ENCODE data around the gene PPP4R4. TPM values are rescaled to one million over a fixed set of nuclear protein-coding genes. Genes with fewer than 3 reads are reported as not detected.
"Not testable (repeated sequence)": the region's sequence is repeated elsewhere in the genome, so short reads cannot be mapped to it uniquely, and the experiment has no call there.

The PPP4R4 gene
- total RNA-seq, 4 donors from 2014 or later = 0.56 to 8.6 (median 1.7) TPM

DNA sequence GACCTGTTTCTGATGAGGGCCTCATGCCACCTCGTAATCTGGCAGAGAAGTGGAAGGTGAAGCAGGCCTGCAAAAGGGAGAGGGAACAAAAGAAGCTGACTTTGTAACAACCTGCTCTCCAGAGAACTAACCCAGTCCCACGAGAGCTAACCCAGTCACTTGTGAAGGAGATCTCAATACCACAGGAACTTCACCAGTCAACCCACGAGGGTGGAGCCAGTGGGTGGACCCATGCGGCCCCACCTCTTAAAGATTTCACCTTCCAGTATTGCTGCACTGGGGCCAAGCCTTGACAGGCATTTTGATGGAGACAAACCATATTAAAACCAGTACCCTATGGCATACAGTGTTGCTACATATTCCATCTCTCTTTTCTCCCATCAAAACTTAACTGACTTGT is 63.9 kb downstream of the PPP4R4 start:
- TF ChIP-seq POLR2A (IDR thresholded peaks at IDR 0.05) (no peak), CTCF (IDR thresholded peaks at IDR 0.05) (no peak)
- H3K4me3 ChIP-seq (ENCODE audit: low read depth, poor library complexity, severe bottlenecking) = no peak overlapping the region
- DNase-seq (ENCODE audit: low spot score in 2 of 2) = no peak
- intact Hi-C loops (cut with DNase I; ENCODE audit: low total_unique reads) = no loop called here
- 74 to 84% methylated on average over 4 of the region's 4 CpGs for WGBS, 2 donors

DNA sequence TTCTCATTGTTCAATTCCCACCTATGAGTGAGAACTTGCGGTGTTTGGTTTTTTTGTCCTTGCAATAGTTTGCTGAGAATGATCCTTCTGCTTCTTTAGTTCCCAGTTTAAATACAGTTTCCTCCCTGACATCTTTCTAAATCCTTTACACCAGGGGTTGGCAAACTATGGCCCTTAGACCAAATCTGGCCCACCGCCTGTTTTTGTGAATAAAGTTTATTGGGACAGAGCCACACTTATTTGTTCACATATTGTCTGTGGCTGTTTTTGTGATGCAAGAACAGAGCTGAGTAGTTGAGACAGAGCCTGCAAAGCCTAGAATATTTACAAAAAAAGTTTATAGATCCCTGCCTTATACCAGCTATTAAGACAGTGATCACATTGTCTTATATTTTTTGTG is 65.3 kb downstream of the PPP4R4 start:
- TF ChIP-seq POLR2A (IDR thresholded peaks at IDR 0.05) (no peak), CTCF (IDR thresholded peaks at IDR 0.05) (no peak)
- 91 to 98% methylated on average over 2 of the region's 2 CpGs for whole genome bisulfite sequencing, 2 donors
- no peak for DNase-seq (ENCODE audit: low spot score in 2 of 2)
- H3K4me3 ChIP-seq (ENCODE audit: low read depth, poor library complexity, severe bottlenecking) = no peak overlapping the region
- intact Hi-C loops (cut with DNase I; ENCODE audit: low total_unique reads) = no loop called here

GRCh38 chr14:94244182-94244581 is 70.1 kb downstream of the PPP4R4 start:
- TF ChIP-seq CTCF (IDR thresholded peaks at IDR 0.05) (no peak), POLR2A (IDR thresholded peaks at IDR 0.05) (no peak)
- 88 to 92% methylated on average over 2 of the region's 2 CpGs for WGBS, 2 donors
- no peak for DNase-seq (ENCODE audit: low spot score in 2 of 2)
- intact Hi-C loops (cut with DNase I; ENCODE audit: low total_unique reads) = no loop called here
- no peak overlapping the region for H3K4me3 ChIP-seq (ENCODE audit: low read depth, poor library complexity, severe bottlenecking)

GRCh38 chr14:94264195-94264594 is 90.1 kb downstream of the PPP4R4 start:
- WGBS, 2 donors = 58 to 88% methylated on average over 3 of the region's 3 CpGs
- DNase-seq (ENCODE audit: low spot score in 2 of 2); H3K4me3 ChIP-seq (ENCODE audit: low read depth, poor library complexity, severe bottlenecking); intact Hi-C loops (cut with DNase I; ENCODE audit: low total_unique reads): not testable (repeated sequence)

DNA sequence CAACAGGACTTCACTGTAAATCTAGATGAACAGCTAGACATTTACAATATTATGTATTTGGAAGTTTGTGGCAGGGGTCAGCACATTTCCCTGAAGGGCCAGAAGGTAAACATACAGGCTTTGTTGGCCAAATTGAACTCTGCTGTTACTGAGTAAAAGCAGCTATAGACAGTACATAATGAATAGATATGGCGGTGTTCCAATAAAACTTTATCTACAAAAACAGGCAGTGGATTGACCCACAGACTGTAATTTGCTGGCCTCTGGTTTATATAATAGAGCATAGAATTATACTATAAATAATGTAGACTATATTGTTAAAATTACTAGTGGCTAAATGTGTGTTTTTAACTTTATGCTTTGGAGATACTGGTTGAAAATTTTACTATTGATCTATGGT is 93.2 kb downstream of the PPP4R4 start:
- 92 to 94% methylated on average over 1 of the region's 1 CpG for WGBS, 2 donors
- intact Hi-C loops (cut with DNase I; ENCODE audit: low total_unique reads) = no loop called here
- no peak overlapping the region for H3K4me3 ChIP-seq (ENCODE audit: low read depth, poor library complexity, severe bottlenecking)
- no peak for TF ChIP-seq CTCF (IDR thresholded peaks at IDR 0.05)
- no peak for TF ChIP-seq POLR2A (IDR thresholded peaks at IDR 0.05)
- DNase-seq (ENCODE audit: low spot score in 2 of 2) = no peak

- intact Hi-C loops (cut with DNase I; ENCODE audit: low total_unique reads); H3K4me3 ChIP-seq (ENCODE audit: low read depth, poor library complexity, severe bottlenecking); DNase-seq (ENCODE audit: low spot score in 2 of 2): not testable (repeated sequence)
- 75 to 87% methylated on average over 7 of the region's 7 CpGs for WGBS, 2 donors
Measured at GRCh38 chr14:94268582-94268981, 94.5 kb downstream of the PPP4R4 start.

DNA sequence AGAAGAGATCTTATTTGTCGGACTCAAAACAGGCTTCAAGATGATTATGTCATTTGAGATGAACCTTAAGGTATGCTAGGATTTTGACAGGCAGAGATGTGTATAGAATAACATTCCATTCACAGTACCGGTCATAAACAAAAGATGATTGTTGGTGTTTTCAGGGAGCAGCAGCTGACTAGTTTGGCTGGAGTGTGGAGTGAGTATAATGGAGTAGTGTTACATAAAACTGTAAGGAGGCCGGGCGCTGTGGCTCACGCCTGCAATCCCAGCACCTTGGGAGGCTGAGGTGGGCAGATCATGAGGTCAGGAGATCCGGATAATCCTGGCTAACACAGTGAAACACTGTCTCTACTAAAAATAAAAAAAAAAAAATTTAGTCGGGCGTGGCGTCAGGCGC is 95.0 kb downstream of the PPP4R4 start:
- no peak for DNase-seq (ENCODE audit: low spot score in 2 of 2)
- H3K4me3 ChIP-seq (ENCODE audit: low read depth, poor library complexity, severe bottlenecking) = no peak overlapping the region
- intact Hi-C loops (cut with DNase I; ENCODE audit: low total_unique reads) = no loop called here
- 63 to 74% methylated on average over 10 of the region's 10 CpGs for WGBS, 2 donors
- no peak for TF ChIP-seq CTCF (IDR thresholded peaks at IDR 0.05)
- no peak for TF ChIP-seq POLR2A (IDR thresholded peaks at IDR 0.05)

- 82 to 93% methylated on average over 11 of the region's 11 CpGs for WGBS, 2 donors
- intact Hi-C loops (cut with DNase I; ENCODE audit: low total_unique reads); DNase-seq (ENCODE audit: low spot score in 2 of 2); H3K4me3 ChIP-seq (ENCODE audit: low read depth, poor library complexity, severe bottlenecking): not testable (repeated sequence)
Measured at GRCh38 chr14:94276898-94277561, 102.9 kb downstream of the PPP4R4 start.

Measured in lower leg skin (tissue), 4 donors.